NCI-H748 (cell line): ENCODE measurements around the gene SUN1.

Source experiments
- DNase-seq: peaks from one replicate; lab custom pipeline; 2025; ENCODE audit not compliant: unreplicated experiment; lab: John Stamatoyannopoulos, UW

Gene SUN1

GRCh38 chr7:901041-901387, 68.7 kb downstream of the SUN1 start:
- no peak for DNase-seq

- peak; percentile 90 for DNase-seq
Measured at GRCh38 chr7:901388-902154, 69.3 kb downstream of the SUN1 start.

DNA sequence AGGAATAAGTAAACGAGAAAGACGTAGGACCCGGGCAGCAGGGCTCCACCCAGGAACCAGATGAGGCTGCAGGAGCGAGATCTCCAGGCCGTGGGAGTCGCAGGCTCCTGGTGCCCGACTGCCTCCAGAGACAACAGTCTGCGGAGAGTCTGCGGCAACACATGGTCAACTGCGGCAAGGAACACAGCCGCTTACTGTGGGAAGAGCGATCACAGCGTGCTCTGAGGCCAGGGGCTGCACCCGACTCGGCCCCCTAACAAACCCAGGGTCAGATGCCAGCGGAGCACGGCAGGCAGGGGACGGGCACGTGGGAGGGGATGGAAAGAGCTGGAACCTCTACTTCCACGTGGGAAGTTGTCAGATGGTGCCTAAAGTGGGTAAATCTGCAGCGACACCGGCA, 70.7 kb downstream of the SUN1 start:
- no peak for DNase-seq

DNA sequence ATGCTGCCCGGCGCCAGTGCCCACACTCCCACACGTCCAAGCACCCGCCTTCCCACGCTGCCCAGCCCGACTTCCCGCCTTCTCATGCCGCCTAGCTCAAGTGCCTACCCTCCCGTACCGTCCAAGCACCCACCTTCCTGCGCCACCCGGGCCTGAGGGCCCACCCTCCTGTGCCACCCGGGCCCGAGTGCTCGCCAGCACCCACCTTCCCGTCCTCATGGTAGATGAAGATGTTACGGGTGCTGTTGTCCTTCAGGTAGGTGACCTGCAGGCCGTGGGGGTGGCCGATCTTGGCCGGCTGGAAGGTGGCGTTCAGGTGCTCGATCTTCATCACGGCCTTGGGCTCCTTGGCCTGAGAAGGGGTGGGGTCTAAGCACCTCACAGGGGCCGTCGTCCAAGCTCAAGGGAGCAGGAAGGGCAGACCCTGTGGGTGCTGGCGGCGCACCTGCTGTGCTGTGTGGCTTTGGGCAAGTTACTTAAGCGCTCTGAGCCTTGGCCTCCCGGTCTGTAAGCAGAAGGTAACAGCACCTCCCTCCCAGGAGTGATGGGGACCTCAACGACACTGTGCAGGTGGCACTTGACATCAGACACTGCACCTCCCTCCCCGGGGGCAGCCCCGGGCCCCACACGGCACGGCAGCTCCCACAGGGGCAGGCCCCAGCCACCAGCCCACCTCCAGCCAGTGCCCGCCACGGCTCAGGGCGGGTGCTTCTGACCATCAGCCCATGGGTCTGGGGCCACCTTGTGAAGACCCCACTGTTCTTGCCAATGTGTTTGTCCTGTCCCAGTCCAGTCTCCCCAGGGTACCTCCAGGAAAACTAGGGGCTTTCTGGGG, 71.9 kb downstream of the SUN1 start:
- no peak for DNase-seq

- DNase-seq: no peak
Measured at GRCh38 chr7:904847-905246, 72.6 kb downstream of the SUN1 start.

GRCh38 chr7:906776-907157, 74.5 kb downstream of the SUN1 start:
- no peak for DNase-seq

DNA sequence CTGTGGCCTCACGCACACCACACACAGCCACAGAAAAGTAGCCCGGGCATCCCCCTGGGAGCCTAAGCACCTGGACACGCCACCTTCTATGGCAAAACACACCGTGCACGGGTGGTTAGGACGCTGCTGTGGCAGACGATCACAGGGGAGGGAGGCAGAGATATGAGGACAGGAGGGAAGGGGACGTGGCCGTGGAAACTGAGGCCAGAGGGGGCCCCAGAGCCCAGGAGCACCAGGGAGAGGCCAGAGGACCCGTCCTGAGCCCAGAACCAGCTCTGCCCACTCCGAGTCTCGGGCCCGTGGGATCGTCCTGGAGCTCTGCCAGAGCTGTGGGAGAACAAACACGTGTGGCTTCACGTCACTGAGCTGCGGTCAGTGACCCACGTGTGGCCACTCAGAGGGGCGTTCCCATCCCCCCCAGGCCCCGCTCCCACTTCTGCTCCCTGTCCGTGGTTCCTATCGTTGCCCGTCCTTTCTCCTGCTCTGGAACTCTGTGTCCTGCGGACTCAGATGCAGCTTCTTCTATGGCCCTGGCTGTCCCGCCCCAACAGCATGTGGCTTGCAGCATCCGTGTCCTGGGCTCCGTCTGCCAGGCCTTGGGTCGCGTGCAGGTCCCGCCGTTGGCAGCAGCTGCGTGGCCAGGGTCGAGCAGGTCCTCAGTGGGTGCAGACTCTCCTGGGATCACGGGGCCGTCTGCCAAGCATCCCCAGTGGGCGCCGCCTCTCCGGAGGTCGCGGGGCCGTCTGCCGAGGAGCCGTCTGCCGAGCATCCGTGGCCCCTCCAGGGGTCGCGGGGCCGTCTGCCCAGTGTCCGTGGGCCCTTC, 75.1 kb downstream of the SUN1 start:
- DNase-seq: no peak

DNA sequence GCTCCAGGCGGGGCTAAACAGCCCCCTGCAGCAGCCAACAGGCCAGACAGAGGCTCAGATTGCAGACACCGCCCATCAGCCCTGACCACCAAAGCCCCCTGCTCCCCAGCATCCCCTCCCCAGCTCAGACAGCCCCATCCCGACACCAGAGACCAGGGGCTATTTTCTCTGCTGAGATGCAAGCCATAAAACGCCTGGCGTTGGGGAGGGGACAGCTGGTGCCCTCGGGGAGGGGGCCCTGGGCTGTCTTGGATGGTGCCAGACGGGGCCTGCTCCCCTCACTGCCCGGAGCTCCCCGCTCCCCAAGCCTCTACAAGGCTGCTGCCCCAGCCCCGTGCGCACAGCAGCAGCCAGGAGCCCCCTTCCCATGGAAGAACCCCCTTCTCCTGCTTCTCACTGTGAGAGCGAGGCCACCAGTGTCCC, 75.9 kb downstream of the SUN1 start:
- DNase-seq: no peak

DNA sequence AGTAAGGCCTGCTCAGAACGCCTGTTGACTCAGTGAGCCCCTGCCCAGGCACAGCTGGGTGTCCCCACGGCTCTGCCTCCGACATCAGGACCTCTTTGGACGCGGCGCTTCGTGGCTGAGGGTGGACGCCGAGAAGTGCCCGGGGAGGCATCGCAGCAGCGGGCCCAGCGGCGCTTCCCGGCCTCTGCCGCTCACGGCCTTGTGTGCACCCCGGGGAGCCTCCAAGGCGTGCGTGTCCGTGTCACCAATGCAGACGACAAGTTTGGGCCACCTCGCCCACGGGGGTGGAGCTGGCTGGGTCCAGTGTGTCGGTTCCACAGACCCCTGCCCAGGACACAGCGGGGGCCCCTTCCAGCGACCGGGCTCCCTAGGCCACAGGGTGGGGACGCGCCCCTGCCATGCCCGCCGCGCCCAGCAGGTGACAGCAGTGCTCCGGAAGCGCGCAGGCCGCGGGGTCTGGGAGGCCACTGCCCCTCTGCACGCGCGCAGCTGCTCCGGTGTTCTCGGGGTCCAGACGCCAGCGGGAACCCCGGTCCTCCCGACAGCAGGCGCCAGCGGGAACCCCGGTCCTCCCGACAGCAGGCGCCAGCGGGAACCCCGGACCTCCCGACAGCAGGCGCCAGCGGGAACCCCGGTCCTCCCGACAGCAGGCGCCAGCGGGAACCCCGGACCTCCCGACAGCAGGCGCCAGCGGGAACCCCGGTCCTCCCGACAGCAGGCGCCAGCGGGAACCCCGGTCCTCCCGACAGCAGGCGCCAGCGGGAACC, 76.5 kb downstream of the SUN1 start:
- DNase-seq: peak; percentile 64

DNA sequence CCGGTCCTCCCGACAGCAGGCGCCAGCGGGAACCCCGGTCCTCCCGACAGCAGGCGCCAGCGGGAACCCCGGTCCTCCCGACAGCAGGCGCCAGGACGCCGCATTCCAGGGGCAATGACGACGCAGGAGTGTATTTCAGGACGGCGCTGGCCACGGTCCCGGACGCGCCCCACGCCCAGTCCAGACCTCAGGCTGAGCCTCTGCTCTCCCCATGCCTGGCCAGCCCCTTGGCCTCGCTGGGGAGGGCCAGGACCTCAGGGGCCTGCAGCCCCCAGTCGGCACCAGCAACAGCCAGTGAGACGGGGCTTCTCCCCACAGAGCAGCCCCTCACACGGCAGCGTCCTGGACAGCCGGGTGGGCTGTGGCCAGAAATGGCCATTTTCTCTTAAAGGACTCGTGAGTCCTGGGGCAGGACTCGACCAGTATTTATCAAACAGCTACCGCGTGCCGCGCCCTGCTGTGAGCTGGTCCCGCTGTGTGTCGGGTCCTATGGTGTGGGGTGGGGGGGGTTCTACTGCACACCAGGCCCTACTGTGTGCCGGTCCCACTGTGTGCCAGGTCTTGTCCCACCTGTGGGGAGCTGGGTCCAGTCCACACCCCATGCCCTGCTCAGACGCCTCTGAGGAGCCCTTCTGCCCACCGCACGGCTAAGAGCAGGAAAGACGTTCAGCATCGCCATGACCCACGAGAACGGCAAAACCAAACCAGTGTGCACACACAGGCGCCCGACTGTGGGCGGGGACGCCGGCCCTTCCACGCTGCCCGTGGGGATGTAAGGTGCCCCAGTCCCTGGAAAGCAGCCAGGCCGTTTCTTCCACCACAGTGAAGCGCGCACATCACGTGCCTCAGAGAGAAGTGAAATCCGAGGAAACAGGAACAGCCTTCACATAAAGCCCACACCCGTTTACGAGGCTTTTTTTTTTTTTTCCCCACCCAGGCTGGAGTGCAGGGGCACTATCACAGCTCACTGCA, 77.4 kb downstream of the SUN1 start:
- DNase-seq: no peak

- no peak for DNase-seq
Measured at GRCh38 chr7:910441-910861, 78.2 kb downstream of the SUN1 start.

- no peak for DNase-seq
Measured at GRCh38 chr7:910931-911431, 78.7 kb downstream of the SUN1 start.

DNA sequence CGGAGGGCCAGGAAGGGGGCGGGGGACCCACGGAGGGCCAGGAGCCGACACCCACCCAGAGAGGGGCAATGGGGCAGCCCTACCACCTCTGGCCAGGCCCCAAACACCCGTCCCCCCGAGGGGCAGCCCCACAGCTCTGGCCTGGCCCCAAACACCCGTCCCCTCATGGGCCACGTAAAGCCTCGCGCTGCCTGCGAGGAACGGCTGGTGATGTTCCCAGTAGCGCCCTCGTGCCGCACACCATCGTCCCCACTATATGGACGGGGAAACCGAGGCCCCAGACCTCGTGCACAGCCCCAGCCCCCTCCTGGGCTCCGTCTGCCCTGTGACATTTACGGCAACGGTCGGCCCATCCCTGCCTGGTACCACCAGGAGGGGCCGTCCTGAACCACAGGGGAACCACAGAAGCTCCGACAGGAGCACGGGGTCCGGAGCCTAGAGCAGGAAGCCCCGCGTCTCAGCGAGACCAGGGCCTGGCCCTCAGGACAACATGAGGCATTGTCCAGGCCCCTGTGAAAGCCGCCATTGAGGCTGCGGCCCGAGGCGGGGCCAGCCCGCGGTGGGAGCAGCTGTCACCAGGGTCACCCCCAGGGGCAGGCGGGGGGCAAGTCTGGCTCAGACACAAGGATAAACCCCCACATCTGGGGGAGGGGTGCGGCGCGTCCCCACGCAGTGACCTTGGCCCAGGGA, 79.7 kb downstream of the SUN1 start:
- DNase-seq: no peak

DNA sequence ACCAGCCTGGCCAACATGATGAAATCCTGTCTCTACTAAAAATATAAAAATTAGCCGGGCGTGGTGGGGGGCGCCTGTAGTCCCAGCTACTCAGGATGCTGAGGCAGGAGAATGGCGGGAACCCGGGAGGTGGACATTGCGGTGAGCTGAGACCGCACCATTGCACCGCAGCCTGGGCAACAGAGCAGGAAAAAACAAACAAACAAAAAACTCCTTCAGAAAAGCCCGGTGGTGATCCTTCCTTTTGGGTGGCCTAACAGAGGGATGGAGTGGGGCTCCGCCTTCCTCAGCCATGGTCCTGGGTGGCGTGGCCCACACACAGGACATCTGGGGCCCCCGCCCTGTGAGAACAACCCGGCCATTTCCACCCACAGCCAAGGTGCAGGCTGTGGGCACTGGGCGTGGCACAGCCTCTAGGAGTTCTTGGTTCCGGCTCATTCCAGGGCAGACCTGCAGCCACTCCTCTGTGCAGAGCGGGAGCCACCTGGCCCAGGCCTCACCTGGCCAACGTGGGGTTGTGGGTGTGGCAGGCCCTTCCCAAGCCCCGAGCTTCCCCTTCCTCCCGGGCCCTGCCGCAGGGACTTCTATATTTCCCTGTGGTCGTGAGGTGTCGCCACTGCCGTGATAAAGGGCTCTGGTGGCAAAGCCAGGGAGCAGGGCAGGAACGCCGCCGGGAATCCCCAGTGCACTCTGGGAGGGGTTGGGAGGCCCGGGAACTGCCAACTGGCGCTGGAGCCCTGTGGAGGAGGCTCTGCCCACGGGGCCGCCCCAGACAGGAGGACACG, 81.7 kb downstream of the SUN1 start:
- no peak for DNase-seq

GRCh38 chr7:914521-915194, 82.4 kb downstream of the SUN1 start:
- DNase-seq: no peak

DNA sequence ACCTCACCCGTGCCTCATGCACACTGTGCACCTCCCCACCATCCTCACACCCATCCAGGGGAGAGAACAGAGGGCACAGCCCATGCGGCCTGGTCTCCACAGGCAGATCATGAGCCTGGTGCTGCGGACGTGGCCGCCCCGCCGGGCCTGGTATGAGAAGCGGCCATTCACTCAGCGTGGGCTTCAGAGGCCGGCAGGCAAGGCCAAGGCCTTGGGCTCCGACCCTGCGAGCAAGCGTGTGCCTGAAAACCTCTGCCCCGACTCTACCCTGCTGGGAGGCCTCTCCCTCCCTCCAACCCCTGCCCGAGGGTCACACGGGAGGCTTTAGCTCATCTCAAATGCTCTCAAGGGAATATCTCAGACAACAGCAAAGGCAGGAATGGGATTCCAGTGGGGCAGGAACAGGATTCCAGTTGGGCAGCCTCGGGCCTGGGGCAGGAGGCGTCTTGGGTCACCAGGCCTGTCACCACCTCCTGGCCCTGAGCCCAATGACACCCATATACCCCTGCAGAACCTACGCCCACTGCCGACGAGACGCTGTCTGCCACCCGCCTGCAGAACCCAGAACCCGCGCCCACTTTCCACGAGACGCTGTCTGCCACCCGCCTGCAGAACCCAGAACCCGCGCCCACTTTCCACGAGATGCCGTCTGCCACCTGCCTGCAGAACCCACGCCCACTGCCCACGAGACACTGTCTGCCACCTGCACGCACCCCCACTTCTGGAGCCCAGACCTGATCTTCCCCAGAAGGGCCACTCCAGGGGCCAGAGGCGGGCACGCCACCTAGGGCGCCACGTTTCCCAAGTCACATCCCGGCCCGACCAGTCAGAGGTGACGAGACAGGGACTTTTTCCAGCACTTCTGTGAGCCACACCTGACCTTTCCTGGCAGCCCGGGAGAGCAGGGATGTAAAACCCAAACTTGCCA, 83.3 kb downstream of the SUN1 start:
- DNase-seq: no peak
